ENCODE measurements around the gene CCDC43.
A peak's percentile ranks its signal among the peaks of the same experiment; 100 is the strongest.
"Not testable (repeated sequence)": the region's sequence is repeated elsewhere in the genome, so short reads cannot be mapped to it uniquely, and the experiment has no call there.

CCDC43 gene

DNA sequence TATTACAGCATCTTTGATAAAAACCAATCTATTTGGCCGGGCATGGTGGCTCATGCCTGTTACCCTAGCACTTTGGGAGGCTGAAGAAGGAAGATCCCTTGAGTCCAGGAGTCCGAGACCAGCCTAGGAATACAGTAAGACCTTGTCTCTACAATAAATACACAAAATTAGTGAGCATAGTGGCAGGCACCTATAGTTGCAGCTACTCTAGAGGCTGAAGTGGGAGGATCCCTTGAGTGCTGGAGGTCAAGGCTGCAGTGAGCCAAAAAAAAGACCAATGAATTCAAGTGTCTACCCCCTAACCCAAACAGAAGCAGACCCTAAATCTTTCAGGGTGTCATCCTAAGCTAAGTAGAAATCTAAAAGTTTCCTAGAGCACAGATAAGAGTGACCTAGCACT lies 40.6 kb downstream of the CCDC43 start:
- TF ChIP-seq, protein P1, sequence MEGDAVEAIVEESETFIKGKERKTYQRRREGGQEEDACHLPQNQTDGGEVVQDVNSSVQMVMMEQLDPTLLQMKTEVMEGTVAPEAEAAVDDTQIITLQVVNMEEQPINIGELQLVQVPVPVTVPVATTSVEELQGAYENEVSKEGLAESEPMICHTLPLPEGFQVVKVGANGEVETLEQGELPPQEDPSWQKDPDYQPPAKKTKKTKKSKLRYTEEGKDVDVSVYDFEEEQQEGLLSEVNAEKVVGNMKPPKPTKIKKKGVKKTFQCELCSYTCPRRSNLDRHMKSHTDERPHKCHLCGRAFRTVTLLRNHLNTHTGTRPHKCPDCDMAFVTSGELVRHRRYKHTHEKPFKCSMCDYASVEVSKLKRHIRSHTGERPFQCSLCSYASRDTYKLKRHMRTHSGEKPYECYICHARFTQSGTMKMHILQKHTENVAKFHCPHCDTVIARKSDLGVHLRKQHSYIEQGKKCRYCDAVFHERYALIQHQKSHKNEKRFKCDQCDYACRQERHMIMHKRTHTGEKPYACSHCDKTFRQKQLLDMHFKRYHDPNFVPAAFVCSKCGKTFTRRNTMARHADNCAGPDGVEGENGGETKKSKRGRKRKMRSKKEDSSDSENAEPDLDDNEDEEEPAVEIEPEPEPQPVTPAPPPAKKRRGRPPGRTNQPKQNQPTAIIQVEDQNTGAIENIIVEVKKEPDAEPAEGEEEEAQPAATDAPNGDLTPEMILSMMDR (conservative IDR thresholded peaks at IDR 0.05), result no peak
- no peak overlapping the region for H3K27ac ChIP-seq

DNA sequence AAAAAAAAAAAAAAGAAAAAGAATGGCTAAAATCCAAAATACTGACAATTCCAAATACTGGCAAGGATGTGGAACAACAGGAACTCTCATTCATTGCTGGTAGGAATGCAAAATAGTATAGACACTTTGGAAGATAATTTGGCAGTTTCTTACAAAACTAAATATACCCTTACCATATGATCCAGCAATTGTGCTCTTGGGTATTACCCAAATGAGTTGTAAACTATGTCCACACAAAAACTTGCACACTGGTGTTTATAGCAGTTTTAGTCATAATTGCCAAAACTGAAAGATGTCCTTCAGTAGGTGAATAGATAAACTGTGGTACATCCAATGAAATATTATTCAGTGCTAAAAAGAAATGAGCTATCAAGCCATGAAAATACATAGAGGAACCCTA lies 41.8 kb downstream of the CCDC43 start:
- TF ChIP-seq, protein P1 (conservative IDR thresholded peaks at IDR 0.05), result no peak
- no peak overlapping the region for H3K27ac ChIP-seq

DNA sequence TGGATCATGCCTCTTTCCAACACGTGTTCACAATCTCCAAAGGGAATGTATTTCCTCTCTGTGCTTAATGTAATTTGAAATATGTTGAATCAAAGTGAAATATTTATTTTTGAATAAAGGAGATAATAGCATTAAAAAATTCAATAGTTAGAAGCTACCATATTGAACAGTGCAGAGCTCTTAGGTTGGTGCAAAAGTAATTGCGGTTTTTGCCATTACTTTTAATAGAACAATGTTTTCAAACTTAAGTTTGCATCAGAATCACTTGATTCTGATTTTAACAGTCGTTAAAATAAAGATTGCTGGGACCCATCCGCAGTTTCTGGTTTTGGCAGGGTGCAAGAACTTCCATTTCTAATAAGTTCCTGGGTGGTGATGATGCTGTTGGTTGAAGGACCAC lies 43.3 kb downstream of the CCDC43 start:
- TF ChIP-seq, protein P1 (conservative IDR thresholded peaks at IDR 0.05), result no peak
- H3K27ac ChIP-seq, result no peak overlapping the region

DNA sequence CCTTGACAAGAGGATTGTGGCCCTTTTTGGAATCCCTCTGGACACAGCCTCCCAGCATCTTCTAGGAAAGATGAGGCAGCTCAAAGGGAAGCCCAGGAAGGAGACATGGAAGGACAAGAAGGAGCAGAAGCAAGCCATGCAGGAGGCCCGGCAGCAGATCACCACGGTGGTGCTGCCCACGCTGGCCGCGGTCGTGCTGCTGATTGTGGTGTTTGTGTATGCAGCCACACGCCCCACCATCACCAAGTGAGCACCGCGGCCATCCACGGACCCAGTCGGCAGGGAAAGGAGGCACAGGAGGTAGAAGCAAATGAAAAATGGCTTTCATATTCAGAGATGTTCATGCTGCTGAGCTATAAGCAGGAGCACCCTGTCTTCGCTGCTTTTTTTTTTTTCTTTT lies 44.2 kb downstream of the CCDC43 start:
- no peak overlapping the region for H3K27ac ChIP-seq
- TF ChIP-seq, protein P1 (conservative IDR thresholded peaks at IDR 0.05), result no peak

DNA sequence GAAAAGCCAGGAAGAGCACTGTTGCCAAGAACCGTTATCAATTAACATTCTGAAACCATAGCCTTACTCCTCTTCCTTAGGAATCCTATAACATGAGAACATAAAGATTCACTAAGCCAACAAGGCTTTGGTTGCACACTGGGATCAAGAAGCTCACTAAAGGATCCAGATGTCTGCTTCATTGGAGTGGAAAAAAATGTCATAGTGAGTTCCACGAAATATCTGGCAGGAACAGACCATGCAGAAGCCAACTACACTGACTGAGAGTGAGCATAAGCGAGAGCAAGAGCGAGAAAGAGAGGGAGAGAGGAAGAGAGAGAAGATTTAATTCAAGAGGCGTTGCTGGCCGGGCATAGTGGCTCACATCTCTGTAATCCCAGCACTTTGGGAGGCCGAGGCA lies 46.7 kb downstream of the CCDC43 start:
- TF ChIP-seq, protein P1 (conservative IDR thresholded peaks at IDR 0.05), result no peak
- H3K27ac ChIP-seq, result no peak overlapping the region

DNA sequence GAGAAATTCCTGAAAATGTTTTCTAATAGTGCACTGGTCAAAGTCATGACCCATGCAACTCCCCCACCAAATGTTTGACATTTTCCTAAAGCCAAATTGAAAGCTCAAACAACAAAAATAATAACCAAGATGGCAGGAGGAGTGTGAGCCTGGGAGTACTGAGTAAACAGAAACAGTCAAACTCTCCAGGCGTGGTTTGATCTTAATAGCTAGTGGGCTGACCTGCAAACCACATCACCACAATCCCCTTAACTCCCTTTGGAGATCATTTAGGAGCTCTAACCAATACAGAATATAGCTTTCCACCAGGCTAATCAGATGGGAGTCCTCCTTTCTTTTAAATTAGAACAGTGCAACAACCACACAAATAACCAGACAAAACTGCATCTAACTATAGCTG lies 52.5 kb downstream of the CCDC43 start:
- no peak overlapping the region for H3K27ac ChIP-seq
- TF ChIP-seq, protein P1 (conservative IDR thresholded peaks at IDR 0.05), result no peak

DNA sequence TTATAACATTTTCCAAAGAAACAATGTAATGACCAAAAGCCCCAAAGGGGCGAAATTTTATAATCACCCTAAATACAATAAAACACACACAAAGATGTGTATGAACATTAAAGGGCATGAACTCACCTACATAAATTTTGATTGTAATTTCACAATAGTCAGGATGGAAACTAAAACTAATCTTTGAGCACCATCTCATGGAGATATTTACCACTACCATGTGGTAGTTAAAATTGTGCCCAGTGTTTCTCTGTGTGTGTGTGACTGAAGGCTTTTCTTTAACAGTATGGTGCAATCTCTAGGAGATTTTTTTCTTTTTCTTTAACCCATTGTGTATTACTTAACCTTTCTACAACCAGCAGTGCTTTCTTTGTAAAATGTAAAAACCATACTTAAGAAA lies 53.0 kb downstream of the CCDC43 start:
- TF ChIP-seq, protein P1 (conservative IDR thresholded peaks at IDR 0.05), result peak; percentile 71
- no peak overlapping the region for H3K27ac ChIP-seq

DNA sequence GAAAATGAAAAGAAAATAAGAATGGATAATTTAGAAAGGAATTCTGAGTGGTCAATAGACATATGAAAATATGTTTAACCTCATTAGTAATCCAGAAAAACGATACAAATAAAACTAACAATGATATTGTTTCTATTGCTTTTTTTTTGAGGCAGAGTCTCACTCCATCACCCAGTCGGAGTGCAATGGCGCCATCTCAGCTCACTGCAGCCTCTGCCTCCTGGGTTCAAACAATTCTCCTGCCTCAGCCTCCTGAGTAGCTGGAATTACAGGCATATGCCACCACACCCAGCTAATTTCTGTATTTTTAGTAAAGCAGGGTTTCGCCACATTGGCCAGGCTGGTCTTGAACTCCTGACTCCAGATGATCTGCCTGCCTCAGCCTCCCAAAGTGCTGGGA lies 55.2 kb downstream of the CCDC43 start:
- H3K27ac ChIP-seq, result not testable (repeated sequence)

All from VCaP (cell line).